Measurements from ENCODE around the gene CLSTN2. TPM values are rescaled to one million over a fixed set of nuclear protein-coding genes. Genes with fewer than 3 reads are reported as not detected.

The CLSTN2 gene
- total RNA-seq, 2 donors from 2014 or later: 0.82 to 1.3 TPM

DNA sequence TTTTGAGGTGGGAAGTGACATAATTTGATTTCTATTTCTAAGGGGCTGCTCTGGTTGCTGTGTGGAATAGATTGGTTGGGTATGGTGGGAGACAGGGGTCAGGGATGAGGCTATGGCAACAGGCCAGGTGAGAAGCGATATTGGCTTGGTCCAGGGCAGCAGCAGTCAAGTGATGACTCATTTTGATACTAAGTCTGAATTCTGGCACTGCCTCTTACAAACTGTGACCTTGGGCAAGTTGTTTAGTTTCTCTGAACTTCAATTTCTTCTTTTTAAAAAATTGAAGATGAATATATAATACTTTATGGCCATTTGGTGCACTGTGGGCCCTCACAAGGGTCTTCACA is 40.4 kb upstream of the CLSTN2 start:
- no peak for DNase-seq
- H3K27me3 ChIP-seq: no peaks in the 10 kb centered on the region
- no peak overlapping the region for H3K9ac ChIP-seq (ENCODE audit: low read depth in 2 of 2, low read length in 2 of 2)
- no peaks in the 10 kb centered on the region for H3K9me3 ChIP-seq
- intact Hi-C loops (cut with DNase I): no loop called here
- no peak overlapping the region for H3K4me3 ChIP-seq
- H3K36me3 ChIP-seq: no peaks in the 10 kb centered on the region
- no peaks in the 10 kb centered on the region for H3K4me1 ChIP-seq
- H3K27ac ChIP-seq: no peak overlapping the region
- TF ChIP-seq, protein P1, sequence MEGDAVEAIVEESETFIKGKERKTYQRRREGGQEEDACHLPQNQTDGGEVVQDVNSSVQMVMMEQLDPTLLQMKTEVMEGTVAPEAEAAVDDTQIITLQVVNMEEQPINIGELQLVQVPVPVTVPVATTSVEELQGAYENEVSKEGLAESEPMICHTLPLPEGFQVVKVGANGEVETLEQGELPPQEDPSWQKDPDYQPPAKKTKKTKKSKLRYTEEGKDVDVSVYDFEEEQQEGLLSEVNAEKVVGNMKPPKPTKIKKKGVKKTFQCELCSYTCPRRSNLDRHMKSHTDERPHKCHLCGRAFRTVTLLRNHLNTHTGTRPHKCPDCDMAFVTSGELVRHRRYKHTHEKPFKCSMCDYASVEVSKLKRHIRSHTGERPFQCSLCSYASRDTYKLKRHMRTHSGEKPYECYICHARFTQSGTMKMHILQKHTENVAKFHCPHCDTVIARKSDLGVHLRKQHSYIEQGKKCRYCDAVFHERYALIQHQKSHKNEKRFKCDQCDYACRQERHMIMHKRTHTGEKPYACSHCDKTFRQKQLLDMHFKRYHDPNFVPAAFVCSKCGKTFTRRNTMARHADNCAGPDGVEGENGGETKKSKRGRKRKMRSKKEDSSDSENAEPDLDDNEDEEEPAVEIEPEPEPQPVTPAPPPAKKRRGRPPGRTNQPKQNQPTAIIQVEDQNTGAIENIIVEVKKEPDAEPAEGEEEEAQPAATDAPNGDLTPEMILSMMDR (IDR thresholded peaks at IDR 0.05): no peak

DNA sequence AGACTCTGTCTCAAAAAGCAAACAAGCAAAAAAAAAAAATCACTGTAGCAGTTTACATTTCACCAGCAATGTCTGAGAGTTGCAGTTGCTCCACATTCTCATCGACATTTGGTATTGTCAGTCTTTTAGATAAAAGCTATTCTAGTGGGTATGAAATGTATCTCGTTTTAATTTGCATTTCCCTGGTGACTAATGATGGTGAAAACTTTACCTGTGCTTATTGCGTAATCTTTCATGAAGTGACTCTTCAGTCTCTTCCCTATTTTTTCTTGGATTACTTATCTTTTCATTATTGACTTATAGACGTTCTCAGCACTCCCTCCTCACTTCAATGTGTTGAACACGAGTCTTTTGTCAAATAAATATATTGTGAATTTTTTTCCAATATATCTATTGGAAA is 37.2 kb upstream of the CLSTN2 start:
- H3K27ac ChIP-seq: no peak overlapping the region
- no peaks in the 10 kb centered on the region for H3K4me1 ChIP-seq
- H3K36me3 ChIP-seq: no peaks in the 10 kb centered on the region
- intact Hi-C loops (cut with DNase I): no loop called here
- no peak overlapping the region for H3K4me3 ChIP-seq
- no peak overlapping the region for H3K9ac ChIP-seq (ENCODE audit: low read depth in 2 of 2, low read length in 2 of 2)
- no peaks in the 10 kb centered on the region for H3K9me3 ChIP-seq
- no peak for DNase-seq
- no peaks in the 10 kb centered on the region for H3K27me3 ChIP-seq
- TF ChIP-seq, protein P1 (IDR thresholded peaks at IDR 0.05): no peak

DNA sequence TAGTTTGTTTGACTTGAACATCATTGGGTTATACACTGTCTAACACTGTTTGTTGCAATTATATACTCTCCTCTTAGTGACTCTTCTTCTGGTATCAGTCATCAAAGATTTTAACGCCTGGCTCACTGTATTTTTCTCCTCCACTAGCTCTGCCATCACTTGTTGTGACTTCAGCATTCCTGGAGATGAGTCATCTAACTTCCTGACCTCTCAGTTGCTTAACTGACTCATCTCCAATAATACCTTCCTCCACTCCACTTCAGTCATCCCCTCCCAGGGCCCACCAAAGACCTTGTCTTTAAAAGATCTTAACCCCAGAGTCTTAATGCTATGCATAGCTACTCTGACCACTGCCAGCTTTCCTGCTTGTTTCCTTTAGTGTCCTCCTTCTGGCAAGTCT is 28.6 kb upstream of the CLSTN2 start:
- Histone ChIP-seq H3K9me3 (no peaks in the 10 kb centered on the region), H3K4me3 (no peak overlapping the region), H3K27me3 (no peaks in the 10 kb centered on the region), H3K36me3 (no peaks in the 10 kb centered on the region), H3K4me1 (no peaks in the 10 kb centered on the region), H3K9ac (ENCODE audit: low read depth in 2 of 2, low read length in 2 of 2) (no peak overlapping the region), H3K27ac (no peak overlapping the region)
- TF ChIP-seq, protein P1 (IDR thresholded peaks at IDR 0.05): no peak
- no peak for DNase-seq
- intact Hi-C loops (cut with DNase I): no loop called here

GRCh38 chr3:139909811-139910210 is 25.2 kb upstream of the CLSTN2 start:
- DNase-seq: no peak
- Histone ChIP-seq H3K4me3 (no peak overlapping the region), H3K27me3 (no peaks in the 10 kb centered on the region), H3K9ac (ENCODE audit: low read depth in 2 of 2, low read length in 2 of 2) (no peak overlapping the region), H3K36me3 (no peaks in the 10 kb centered on the region), H3K27ac (no peak overlapping the region), H3K4me1 (no peaks in the 10 kb centered on the region), H3K9me3 (no peaks in the 10 kb centered on the region)
- TF ChIP-seq, protein P1 (IDR thresholded peaks at IDR 0.05): no peak
- intact Hi-C loops (cut with DNase I): no loop called here

- Histone ChIP-seq H3K4me1 (no peaks in the 10 kb centered on the region), H3K27ac (no peak overlapping the region), H3K27me3 (no peaks in the 10 kb centered on the region), H3K36me3 (no peaks in the 10 kb centered on the region), H3K9me3 (no peaks in the 10 kb centered on the region), H3K4me3 (no peak overlapping the region), H3K9ac (ENCODE audit: low read depth in 2 of 2, low read length in 2 of 2) (no peak overlapping the region)
- DNase-seq: no peak
- TF ChIP-seq, protein P1 (IDR thresholded peaks at IDR 0.05): no peak
- intact Hi-C loops (cut with DNase I): no loop called here
Measured at GRCh38 chr3:139916271-139916670, 18.7 kb upstream of the CLSTN2 start.

Measured in colonic mucosa (tissue), 4 donors.